Retinal pigment epithelial cell (primary cell): Measurements from ENCODE around the gene CRKL.

Source experiments
- DNase-seq: peaks from one replicate; pipeline ENCODE4 v3.0.0-alpha.2; 2010; ENCODE audit warnings: low read depth
- H3K4me3 ChIP-seq: 2 replicates; pipeline ENCODE4 v1.5.1; 2011; ENCODE audit warnings: mild to moderate bottlenecking, low read length, control low read depth, moderate library complexity
- CTCF ChIP-seq: conservative IDR thresholded peaks from 2 replicates; pipeline ENCODE4 v1.5.1; 2011; ENCODE audit warnings: low read depth, low read length, control low read depth, inconsistent platforms

Gene CRKL

GRCh38 chr22:20973634-20974286 is 56.6 kb downstream of the CRKL start:
- TF ChIP-seq CTCF: no peak
- no peak overlapping the region for H3K4me3 ChIP-seq
- DNase-seq: no peak

- DNase-seq: no peak
- H3K4me3 ChIP-seq: no peak overlapping the region
- no peak for TF ChIP-seq CTCF
Measured at GRCh38 chr22:20974336-20974955, 57.2 kb downstream of the CRKL start.

GRCh38 chr22:20975541-20976290 is 58.5 kb downstream of the CRKL start:
- no peak for TF ChIP-seq CTCF
- H3K4me3 ChIP-seq: no peak overlapping the region
- DNase-seq: no peak

GRCh38 chr22:20976291-20976877 is 59.2 kb downstream of the CRKL start:
- no peak overlapping the region for H3K4me3 ChIP-seq
- no peak for DNase-seq
- TF ChIP-seq CTCF: no peak

- TF ChIP-seq CTCF: no peak
- H3K4me3 ChIP-seq: no peak overlapping the region
- DNase-seq: no peak
Measured at GRCh38 chr22:20977019-20977418, 59.8 kb downstream of the CRKL start.

- DNase-seq: no peak
- no peak overlapping the region for H3K4me3 ChIP-seq
- TF ChIP-seq CTCF: no peak
Measured at GRCh38 chr22:20977516-20978170, 60.4 kb downstream of the CRKL start.
